Right ventricle myocardium superior (tissue), 1 donor: Measurements from ENCODE around the gene PACSIN2. TPM values are rescaled to one million over a fixed set of nuclear protein-coding genes. Genes with fewer than 3 reads are reported as not detected.

Experiments
- ATAC-seq: fragments of 200-7000 bp; cut with Tn5 transposase; one replicate; pipeline ENCODE4 v1.9.1; 2020; ENCODE audit warnings: mild to moderate bottlenecking; ENCODE audit not compliant: poor library complexity
- DNase-seq: peaks from one replicate; pipeline ENCODE4 v3.0.0-alpha.2; 2020
- intact Hi-C: fragments of 100-400 bp; cut with DNase I; formaldehyde crosslinking; loops from one replicate; pipeline ENCODE4 v1.11.2; 2022
- total RNA-seq: library from RNA; stranded (reverse); fragmentation: NEBNext Ultra II Directional; extraction: Animal tissue kit (Norgen Biotek cat#: 25700); gene quantifications from one replicate; pipeline ENCODE4 v1.2.1, GENCODE V29; 2021
- donor health status: DM: no; HTN: yes; CAD: no; lungs with severe emphysema.

The PACSIN2 gene
- total RNA-seq, 1 donor from 2014 or later: 60.2 TPM

DNA sequence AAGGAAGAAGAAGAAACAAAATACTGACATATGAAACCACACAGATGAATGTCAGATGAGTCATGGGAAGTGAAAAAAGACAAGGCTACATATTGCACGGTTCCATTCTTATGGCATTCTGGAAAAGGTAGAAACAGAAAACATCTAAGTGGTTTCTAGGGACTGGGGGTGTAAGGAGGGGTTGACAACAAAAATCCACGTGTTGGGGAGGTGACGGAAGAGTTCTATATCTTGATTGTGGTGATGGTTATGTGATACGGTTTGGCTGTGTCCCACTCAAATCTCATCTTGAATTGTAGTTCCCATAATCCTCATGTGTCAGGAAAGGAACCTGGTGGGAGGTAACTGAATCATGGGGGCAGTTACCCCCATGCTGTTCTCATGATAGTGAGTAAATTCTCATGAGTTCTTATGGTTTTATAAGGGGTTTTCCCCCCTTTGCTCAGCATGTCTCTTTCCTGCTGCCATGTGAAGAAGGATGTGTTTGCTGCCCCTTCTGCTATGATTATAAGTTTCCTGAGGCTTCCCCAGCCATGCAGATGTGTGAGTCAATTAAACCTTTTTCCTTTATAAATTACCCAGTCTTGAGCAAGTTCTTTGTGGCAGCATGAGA lies 151.5 kb downstream of the PACSIN2 start:
- no peak for ATAC-seq
- no peak for DNase-seq
- intact Hi-C loops: loop anchor here (10.0 kb wide), 1 partner anchor 171 kb away; no protein-coding TSS in a partner anchor

- intact Hi-C loops: loop anchor here (10.0 kb wide), 1 partner anchor 173 kb away; no protein-coding TSS in a partner anchor
- ATAC-seq (no peak), DNase-seq (peak; percentile 9)
Observed at GRCh38 chr22:42862045-42862734, 152.8 kb downstream of the PACSIN2 start.

DNA sequence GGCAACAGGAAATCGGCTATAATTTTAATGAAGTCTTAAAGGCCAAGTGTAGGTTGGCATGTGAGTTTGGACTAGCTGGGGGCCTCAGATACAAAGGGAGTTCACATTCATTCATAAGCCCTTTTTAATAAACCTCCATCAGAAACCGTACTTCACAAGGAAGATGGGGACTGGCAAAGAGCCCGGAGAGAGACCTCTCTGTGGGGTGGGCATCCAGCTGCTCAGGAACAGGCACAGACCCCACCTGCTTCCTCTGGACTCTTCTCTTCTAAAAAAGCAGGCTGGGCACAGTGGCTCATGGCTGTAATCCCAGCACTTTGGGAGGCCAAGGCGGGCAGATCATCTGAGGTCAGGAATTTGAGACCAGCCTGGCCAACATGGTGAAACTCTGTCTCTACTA lies 154.0 kb downstream of the PACSIN2 start:
- no peak for ATAC-seq
- intact Hi-C loops: loop anchor here (10.0 kb wide), 1 partner anchor 174 kb away; no protein-coding TSS in a partner anchor
- DNase-seq: no peak

GRCh38 chr22:42857845-42858481 lies 157.0 kb downstream of the PACSIN2 start:
- ATAC-seq (peak; percentile 2), DNase-seq (no peak)
- intact Hi-C loops: no loop called here

GRCh38 chr22:42856865-42857704 lies 157.9 kb downstream of the PACSIN2 start, which contains the start of gene ARFGAP3:
Gene ARFGAP3, minus strand, starts transcription at chr22:42857273. Its CDS starts 91 bp downstream, at chr22:42857182.
- ATAC-seq (peak; percentile 98), DNase-seq (peak; percentile 96)
- intact Hi-C loops: no loop called here

- peak; percentile 73 for DNase-seq
- ATAC-seq: peak; percentile 23
- intact Hi-C loops: no loop called here
Observed at GRCh38 chr22:42856179-42856864, 158.6 kb downstream of the PACSIN2 start.

GRCh38 chr22:42855721-42856120 lies 159.2 kb downstream of the PACSIN2 start:
- DNase-seq (no peak), ATAC-seq (no peak)
- intact Hi-C loops: no loop called here

GRCh38 chr22:42855211-42855610 lies 159.7 kb downstream of the PACSIN2 start:
- DNase-seq (no peak), ATAC-seq (no peak)
- intact Hi-C loops: no loop called here

- ATAC-seq: no peak
- DNase-seq: no peak
- intact Hi-C loops: no loop called here
Observed at GRCh38 chr22:42848941-42849550, 165.9 kb downstream of the PACSIN2 start.

DNA sequence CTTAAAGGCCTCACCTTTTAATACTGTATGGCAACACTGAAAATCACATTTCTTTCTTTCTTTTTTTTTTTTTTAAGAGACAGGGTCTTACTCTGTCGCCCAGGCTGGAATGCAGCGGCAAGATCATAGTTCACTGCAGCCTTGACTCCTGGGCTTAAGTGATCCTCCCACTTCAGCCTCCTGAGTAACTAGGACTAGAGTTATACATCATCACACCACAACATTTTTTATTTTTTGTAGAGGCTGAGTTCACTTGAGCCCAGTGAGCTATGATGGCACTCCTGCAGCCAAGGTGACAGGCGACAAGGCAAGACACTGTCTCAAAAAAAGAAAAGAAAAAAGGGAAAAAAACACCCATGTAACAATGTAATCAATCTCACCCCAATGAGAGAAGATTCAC lies 167.8 kb downstream of the PACSIN2 start:
- DNase-seq (no peak), ATAC-seq (no peak)
- intact Hi-C loops: no loop called here

GRCh38 chr22:42844756-42845155 lies 170.2 kb downstream of the PACSIN2 start:
- intact Hi-C loops: no loop called here
- ATAC-seq (no peak), DNase-seq (no peak)

- no peak for ATAC-seq
- intact Hi-C loops: no loop called here
- DNase-seq: no peak
Observed at GRCh38 chr22:42842658-42843370, 172.1 kb downstream of the PACSIN2 start.

DNA sequence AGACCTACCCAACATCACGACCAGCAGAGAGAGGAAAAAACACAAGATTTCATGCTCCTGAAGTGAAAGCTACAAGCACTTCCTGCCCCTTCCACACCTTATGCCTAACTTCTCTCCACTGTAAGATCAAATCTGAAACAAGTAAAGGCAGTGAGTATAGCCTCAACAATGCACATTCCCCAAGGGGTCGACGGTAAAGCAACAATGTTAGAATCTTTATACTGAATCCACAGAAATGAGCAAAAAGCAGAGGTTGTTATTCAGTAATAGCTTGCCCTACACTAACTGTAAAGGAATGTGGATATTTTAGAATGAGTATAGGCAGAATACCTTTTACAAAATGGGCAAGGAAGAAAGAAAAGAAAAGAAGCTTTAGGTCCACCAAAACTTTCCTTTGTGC lies 173.5 kb downstream of the PACSIN2 start:
- DNase-seq (no peak), ATAC-seq (no peak)
- intact Hi-C loops: no loop called here

DNA sequence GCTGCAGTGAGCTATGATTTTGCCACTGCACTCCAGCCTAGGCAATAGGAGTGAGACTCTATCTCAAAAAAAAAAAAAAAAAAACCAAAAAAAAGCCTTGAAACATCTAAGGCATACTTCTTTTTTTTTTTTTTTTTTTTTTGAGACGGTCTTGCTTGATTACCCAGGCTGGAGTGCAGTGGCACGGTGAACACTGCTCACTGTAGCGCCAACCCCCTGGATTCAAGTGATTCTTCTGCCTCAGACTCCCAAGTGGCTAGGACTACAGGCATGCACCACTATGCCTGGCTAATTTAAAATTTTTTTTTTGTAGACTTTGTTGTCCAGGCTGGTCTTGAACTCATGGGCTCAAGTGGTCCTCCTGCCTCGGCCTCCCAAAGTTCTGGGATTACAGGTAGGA lies 177.4 kb downstream of the PACSIN2 start:
- intact Hi-C loops: no loop called here
- no peak for ATAC-seq
- no peak for DNase-seq

GRCh38 chr22:42836026-42836425 lies 178.9 kb downstream of the PACSIN2 start:
- intact Hi-C loops: no loop called here
- no peak for DNase-seq
- no peak for ATAC-seq

DNA sequence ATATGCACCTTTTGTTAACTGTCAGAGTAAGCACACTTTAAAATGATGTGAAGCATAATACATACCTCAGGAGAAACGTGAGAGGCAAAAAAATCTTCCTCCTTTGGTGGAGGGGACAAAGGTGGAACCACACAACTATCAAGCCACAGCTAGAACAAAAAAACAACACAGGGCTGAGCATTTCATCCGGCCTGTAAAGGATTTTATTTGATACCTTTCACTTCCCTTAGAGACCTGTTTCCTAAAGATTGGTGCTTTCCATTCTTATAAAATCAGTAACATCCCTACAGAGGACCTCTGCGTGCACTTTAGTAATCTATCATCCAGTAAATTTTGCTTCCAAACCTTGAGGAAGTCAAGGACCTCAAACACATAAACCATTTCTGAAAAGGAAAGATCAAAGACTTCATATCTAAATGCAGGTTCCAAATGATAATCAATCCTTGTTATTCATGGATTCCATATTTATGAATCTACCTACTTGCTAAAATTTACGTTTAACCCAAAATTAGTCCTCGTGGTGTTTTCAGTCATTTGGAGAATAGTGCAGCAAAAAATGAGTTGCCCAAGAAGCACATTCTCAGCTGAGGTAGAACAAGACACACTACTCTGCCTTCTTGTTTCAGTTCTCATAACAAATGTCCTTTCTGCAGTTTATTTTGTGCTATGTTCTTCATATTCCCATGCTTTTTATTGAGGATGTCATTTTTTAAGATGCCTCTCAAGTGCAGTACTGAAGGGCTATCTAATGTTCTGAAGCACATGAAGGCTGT lies 180.6 kb downstream of the PACSIN2 start:
- no peak for ATAC-seq
- no peak for DNase-seq
- intact Hi-C loops: no loop called here

- intact Hi-C loops: no loop called here
- DNase-seq: no peak
- ATAC-seq: no peak
Observed at GRCh38 chr22:42833104-42833503, 181.8 kb downstream of the PACSIN2 start.
